Thoracic aorta (tissue), 2 donors: ENCODE results near the gene TCEA3. TPM values are rescaled to one million over a fixed set of nuclear protein-coding genes. Genes with fewer than 3 reads are reported as not detected.
A peak's percentile ranks its signal among the peaks of the same experiment; 100 is the strongest.

Experiments used
- ATAC-seq: fragments of 150-250 bp; one replicate; pipeline ENCODE4 v1.8.0; 2017; ENCODE audit warnings: low read depth; ENCODE audit not compliant: insufficient number of reproducible peaks, low FRiP score
- DNase-seq: peaks from one replicate; pipeline ENCODE4 v3.0.0-alpha.2; 2020; ENCODE audit warnings: low spot score
- H3K27ac ChIP-seq, 2 donors: fragments of 200-600 bp; sonication (generic); 1 replicate in 1 of 2; 2 replicates in 1 of 2; pipeline ENCODE4 v1.5.1; 2016; ENCODE audit warnings: mild to moderate bottlenecking in 2 of 2, moderate library complexity in 2 of 2
- H3K27me3 ChIP-seq: fragments of 200-600 bp; sonication (generic); replicated peaks from 2 replicates; pipeline ENCODE4 v1.6.0; 2016; ENCODE audit warnings: mild to moderate bottlenecking; ENCODE audit not compliant: insufficient read depth
- H3K36me3 ChIP-seq: fragments of 200-600 bp; sonication (generic); one replicate; pipeline ENCODE4 v1.5.1; 2016
- H3K4me1 ChIP-seq, 2 donors: fragments of 200-600 bp; sonication (generic); 1 replicate in 1 of 2; 2 replicates in 1 of 2; pipeline versions ENCODE4 v1.5.1 to v1.6.0; 2016; ENCODE audit warnings: low read depth in 2 of 2, mild to moderate bottlenecking in 1 of 2; ENCODE audit not compliant: control insufficient read depth in 1 of 2
- H3K4me3 ChIP-seq: fragments of 200-600 bp; sonication (generic); 2 replicates; pipeline ENCODE4 v1.5.1; 2016; ENCODE audit warnings: mild to moderate bottlenecking
- H3K9me3 ChIP-seq: fragments of 200-600 bp; sonication (generic); 2 replicates; pipeline ENCODE4 v1.5.1; 2016
- CTCF ChIP-seq: fragments of 200-600 bp; sonication (generic); IDR thresholded peaks from one replicate; pipeline ENCODE4 v1.5.1; 2019; ENCODE audit warnings: antibody characterized with exemption
- total RNA-seq, 2 donors: library from RNA; depleted of rRNA; stranded (reverse); fragments of >200 nt; gene quantifications; one replicate each; pipeline versions ENCODE4 v1.1.0 to v1.2.3, GENCODE V29; 2016

Gene TCEA3
- total RNA-seq, 2 donors from 2014 or later: 22.2 to 39.5 TPM

GRCh38 chr1:23371987-23372880 lies 52.3 kb downstream of the TCEA3 start:
- Histone ChIP-seq H3K9me3 (no peaks in the 10 kb centered on the region), H3K4me1 (peaks cover 19 to 36% of the 10 kb centered on the region in 2 donors), H3K27me3 (no peaks in the 10 kb centered on the region), H3K27ac (no peak overlapping the region), H3K36me3 (no peaks in the 10 kb centered on the region), H3K4me3 (no peak overlapping the region)
- TF ChIP-seq CTCF: no peak
- DNase-seq: no peak
- no peak for ATAC-seq

- ATAC-seq (no peak), DNase-seq (no peak)
- Histone ChIP-seq H3K9me3 (no peaks in the 10 kb centered on the region), H3K4me1 (peaks cover 14 to 38% of the 10 kb centered on the region in 2 donors), H3K4me3 (peak overlapping the region; percentile 91), H3K27me3 (no peaks in the 10 kb centered on the region), H3K36me3 (no peaks in the 10 kb centered on the region), H3K27ac (peak overlapping the region; percentile 34 to 98)
- no peak for TF ChIP-seq CTCF
Measured at GRCh38 chr1:23370709-23371584, 53.6 kb downstream of the TCEA3 start.

- peak overlapping the region; percentile 98 to 99 for H3K27ac ChIP-seq
- no peaks in the 10 kb centered on the region for H3K36me3 ChIP-seq
- no peak for TF ChIP-seq CTCF
- DNase-seq (no peak), ATAC-seq (no peak)
- H3K27me3 ChIP-seq: no peaks in the 10 kb centered on the region
- H3K4me3 ChIP-seq: peak overlapping the region; percentile 91
- no peaks in the 10 kb centered on the region for H3K9me3 ChIP-seq
- peaks cover 14 to 39% of the 10 kb centered on the region in 2 donors for H3K4me1 ChIP-seq
Measured at GRCh38 chr1:23370330-23370708, 54.2 kb downstream of the TCEA3 start.

- no peak for ATAC-seq
Measured at GRCh38 chr1:23369335-23370013, 55.1 kb downstream of the TCEA3 start, which contains the start of gene ZNF436. Gene ZNF436, minus strand, starts transcription at chr1:23369836. Its CDS starts 1,831 bp downstream, at chr1:23368005.

More at GRCh38 chr1:23369335-23370013, 55.1 kb downstream of the TCEA3 start, which contains the start of gene ZNF436:
- H3K4me1 ChIP-seq: peaks cover 14 to 39% of the 10 kb centered on the region in 2 donors
- H3K36me3 ChIP-seq: no peaks in the 10 kb centered on the region
- H3K27me3 ChIP-seq: no peaks in the 10 kb centered on the region
- no peaks in the 10 kb centered on the region for H3K9me3 ChIP-seq
- peak; percentile 70 for DNase-seq
- no peak for TF ChIP-seq CTCF
- peak within 1 kb of the TSS; percentile 91 for H3K4me3 ChIP-seq
- peak within 1 kb of the TSS; percentile 98 to 99 for H3K27ac ChIP-seq
